HepG2 (cell line): ENCODE measurements around the gene RAB39A.

Experiments used
- CTCF ChIP-seq: sonication (generic); formaldehyde crosslinking; IDR thresholded peaks from 2 replicates; pipeline ENCODE4 v1.5.0; 2020; ENCODE audit warnings: mild to moderate bottlenecking, missing genetic modification reagents, moderate library complexity
- EZH2 ChIP-seq: conservative IDR thresholded peaks from 2 replicates; pipeline ENCODE4 v1.6.1; 2012; ENCODE audit warnings: mild to moderate bottlenecking, low read depth, low read length, moderate library complexity
- FOXK2 ChIP-seq: fragments of 450-650 bp; IDR thresholded peaks from 2 replicates; pipeline ENCODE4 v1.6.1; 2016
- GTF2F1 ChIP-seq: fragments of 150-350 bp; IDR thresholded peaks from 2 replicates; pipeline ENCODE4 v1.6.1; 2014; ENCODE audit warnings: low read length
- JUN ChIP-seq: sonication (generic); formaldehyde crosslinking; IDR thresholded peaks from 2 replicates; pipeline ENCODE4 v1.4.0; 2020; ENCODE audit warnings: mild to moderate bottlenecking, missing genetic modification reagents
- NR1H2 ChIP-seq: sonication (generic); formaldehyde crosslinking; IDR thresholded peaks from 2 replicates; pipeline ENCODE4 v1.8.1; 2022; ENCODE audit warnings: low read depth, missing genetic modification reagents, borderline replicate concordance
- RAD21 ChIP-seq: fragments of 450-650 bp; formaldehyde crosslinking; IDR thresholded peaks from 2 replicates; pipeline ENCODE4 v1.5.0; 2020; ENCODE audit warnings: mild to moderate bottlenecking
- RARG ChIP-seq: sonication (generic); formaldehyde crosslinking; IDR thresholded peaks from 2 replicates; pipeline ENCODE4 v1.4.0; 2020; ENCODE audit warnings: low read depth, mild to moderate bottlenecking, missing genetic modification reagents
- SALL1 ChIP-seq: sonication (generic); formaldehyde crosslinking; IDR thresholded peaks from 2 replicates; pipeline ENCODE4 v1.8.0; 2022; ENCODE audit warnings: mild to moderate bottlenecking, missing genetic modification reagents
- ZNF232 ChIP-seq: sonication (generic); formaldehyde crosslinking; IDR thresholded peaks from 2 replicates; pipeline ENCODE4 v1.4.0; 2020; ENCODE audit warnings: missing genetic modification reagents, borderline replicate concordance
- ZNF274 ChIP-seq: sonication (generic); formaldehyde crosslinking; IDR thresholded peaks from 2 replicates; pipeline ENCODE4 v1.5.1; 2020; ENCODE audit warnings: mild to moderate bottlenecking, missing genetic modification reagents
- ZNF34 ChIP-seq: sonication (generic); formaldehyde crosslinking; IDR thresholded peaks from 2 replicates; pipeline ENCODE4 v1.4.0; 2020; ENCODE audit warnings: mild to moderate bottlenecking, missing genetic modification reagents, borderline replicate concordance
- ZNF773 ChIP-seq: sonication (generic); formaldehyde crosslinking; IDR thresholded peaks from 2 replicates; pipeline ENCODE4 v1.4.0; 2020; ENCODE audit warnings: missing genetic modification reagents, borderline replicate concordance
- TF ChIP-seq, protein P1 (sequence below): sonication (generic); formaldehyde crosslinking; IDR thresholded peaks from 2 replicates; pipeline ENCODE4 v1.4.0; 2020; ENCODE audit warnings: missing genetic modification reagents, borderline replicate concordance

- TF ChIP-seq RARG (CRISPR knock-in tag) (no peak), EZH2 (no peak), RAD21 (no peak), ZNF232 (no peak), ZNF274 (CRISPR knock-in tag) (no peak), SALL1 (CRISPR knock-in tag) (no peak), FOXK2 (no peak), JUN (CRISPR knock-in tag) (no peak), NR1H2 (CRISPR knock-in tag) (no peak), GTF2F1 (no peak), CTCF (CRISPR knock-in tag) (no peak), ZNF34 (no peak), ZNF773 (CRISPR knock-in tag) (no peak)
- TF ChIP-seq, protein P1, sequence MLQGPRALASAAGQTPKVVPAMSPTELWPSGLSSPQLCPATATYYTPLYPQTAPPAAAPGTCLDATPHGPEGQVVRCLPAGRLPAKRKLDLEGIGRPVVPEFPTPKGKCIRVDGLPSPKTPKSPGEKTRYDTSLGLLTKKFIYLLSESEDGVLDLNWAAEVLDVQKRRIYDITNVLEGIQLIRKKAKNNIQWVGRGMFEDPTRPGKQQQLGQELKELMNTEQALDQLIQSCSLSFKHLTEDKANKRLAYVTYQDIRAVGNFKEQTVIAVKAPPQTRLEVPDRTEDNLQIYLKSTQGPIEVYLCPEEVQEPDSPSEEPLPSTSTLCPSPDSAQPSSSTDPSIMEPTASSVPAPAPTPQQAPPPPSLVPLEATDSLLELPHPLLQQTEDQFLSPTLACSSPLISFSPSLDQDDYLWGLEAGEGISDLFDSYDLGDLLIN (CRISPR knock-in tag) = no peak
These were observed 46.0 kb upstream of the RAB39A start for GRCh38 chr11:107882095-107882820.
